HG03342 (cell line): ENCODE data around the gene PRADC1.

Experiments used
- ATAC-seq: cut with Tn5 transposase; IDR thresholded peaks from one replicate; pipeline ENCODE4 v1.9.1; 2021; ENCODE audit warnings: mild to moderate bottlenecking, moderate library complexity; ENCODE audit not compliant: unreplicated experiment

The PRADC1 gene

DNA sequence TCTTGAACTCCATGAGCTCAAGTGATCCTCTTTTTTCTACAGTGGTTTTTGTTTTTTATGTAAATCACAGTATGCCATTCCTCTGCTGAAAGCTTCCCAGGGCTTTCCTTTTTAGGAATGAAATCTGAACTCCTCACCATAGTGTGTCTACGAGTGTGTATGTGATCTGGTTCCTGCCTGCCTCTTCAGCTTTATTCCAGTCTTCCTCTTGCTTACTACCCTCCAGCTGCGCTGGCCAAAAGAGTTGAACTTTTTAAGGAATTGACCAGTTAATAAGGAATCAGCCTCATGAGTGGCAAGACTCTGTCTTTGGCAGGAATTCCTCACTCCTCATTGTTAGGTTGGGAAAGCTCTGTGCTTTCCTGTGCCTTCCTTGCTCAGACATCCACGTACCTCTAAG, 5.1 kb upstream of the PRADC1 start:
- ATAC-seq, result no peak

DNA sequence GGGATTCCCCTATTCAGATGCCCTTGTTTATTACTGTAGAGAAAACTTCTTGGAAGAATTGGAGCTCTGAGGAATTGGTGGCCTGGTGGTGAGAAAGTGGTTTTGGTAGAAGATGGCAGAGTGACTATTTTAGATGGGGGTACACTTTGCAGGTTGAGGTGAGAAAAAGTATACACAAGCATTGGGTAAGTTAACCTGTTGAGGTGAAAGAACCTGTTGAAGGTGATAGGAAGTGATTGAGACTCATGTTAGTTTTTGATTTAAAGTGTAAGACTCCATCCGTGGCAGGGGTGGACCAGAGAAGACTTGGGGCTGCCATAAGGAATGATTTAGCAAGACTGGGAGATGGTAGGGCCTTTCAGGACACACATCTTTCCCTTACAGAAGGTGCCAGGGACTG, 4.1 kb upstream of the PRADC1 start:
- no peak for ATAC-seq

GRCh38 chr2:73235315-73236028, 2.4 kb upstream of the PRADC1 start:
- ATAC-seq, result no peak

GRCh38 chr2:73233932-73234832, 1.1 kb upstream of the PRADC1 start, which contains the start of gene CCT7:
CCT7 (plus strand) TSS chr2:73234308; CDS start chr2:73234379, 71 bp downstream.
- peak; percentile 56 for ATAC-seq

DNA sequence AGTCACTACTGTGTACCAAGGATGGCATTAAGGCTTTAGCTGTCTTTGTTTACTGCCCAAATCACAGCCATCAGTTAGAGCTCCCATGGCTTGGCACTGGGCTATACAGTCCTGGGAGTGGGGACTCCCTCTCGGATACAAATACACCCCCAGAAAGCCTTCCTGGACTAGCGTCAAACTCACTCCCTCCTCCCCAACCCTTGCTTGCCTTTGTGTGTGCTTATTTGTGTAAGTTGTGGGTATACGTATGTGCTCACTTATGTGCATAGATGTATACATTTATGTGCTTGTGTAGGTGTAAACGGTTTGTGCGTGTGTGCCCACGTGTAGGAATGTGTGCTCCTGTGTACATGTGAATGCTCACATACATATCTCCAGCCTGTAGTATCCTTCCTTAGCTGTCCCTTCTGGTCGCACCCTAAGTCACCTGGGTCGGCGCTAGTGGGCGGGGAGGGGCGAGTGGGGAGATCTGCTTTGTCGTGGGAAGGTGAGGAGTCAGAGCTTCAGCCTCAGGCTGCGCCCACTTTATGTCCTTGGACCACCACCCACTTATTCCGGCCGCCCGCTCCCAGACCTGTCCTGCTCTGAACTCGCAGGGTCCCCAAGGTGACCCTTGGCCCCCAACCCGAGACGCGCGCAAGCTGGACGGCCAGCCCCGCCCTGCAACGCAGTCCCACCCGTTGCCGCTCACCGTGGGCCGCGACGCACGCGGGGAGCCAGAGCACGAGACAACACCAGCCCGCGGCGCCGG, 461 bp downstream of the PRADC1 start:
- no peak for ATAC-seq

DNA sequence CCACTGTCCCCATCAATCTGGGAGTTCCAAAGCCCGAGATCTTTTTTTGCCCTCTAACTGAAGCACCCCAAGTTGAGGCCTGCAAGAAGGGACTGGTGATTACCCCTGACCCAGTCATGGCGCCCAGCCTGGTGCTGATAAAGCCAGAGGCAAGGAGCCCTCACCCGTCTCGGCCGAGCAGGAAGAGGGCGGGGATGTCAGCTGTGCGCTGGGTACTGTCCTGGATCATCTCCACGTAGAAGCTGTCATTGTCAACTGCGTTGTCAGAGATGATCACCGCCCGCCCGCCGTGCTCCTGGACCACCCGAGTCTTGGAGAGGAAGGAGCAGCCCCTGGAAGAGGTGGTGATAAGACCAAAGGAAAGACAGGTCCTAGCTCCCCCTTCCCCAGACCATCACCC, 4.4 kb downstream of the PRADC1 start:
- ATAC-seq, result no peak

GRCh38 chr2:73227086-73227485, 6.0 kb downstream of the PRADC1 start:
- ATAC-seq, result no peak

DNA sequence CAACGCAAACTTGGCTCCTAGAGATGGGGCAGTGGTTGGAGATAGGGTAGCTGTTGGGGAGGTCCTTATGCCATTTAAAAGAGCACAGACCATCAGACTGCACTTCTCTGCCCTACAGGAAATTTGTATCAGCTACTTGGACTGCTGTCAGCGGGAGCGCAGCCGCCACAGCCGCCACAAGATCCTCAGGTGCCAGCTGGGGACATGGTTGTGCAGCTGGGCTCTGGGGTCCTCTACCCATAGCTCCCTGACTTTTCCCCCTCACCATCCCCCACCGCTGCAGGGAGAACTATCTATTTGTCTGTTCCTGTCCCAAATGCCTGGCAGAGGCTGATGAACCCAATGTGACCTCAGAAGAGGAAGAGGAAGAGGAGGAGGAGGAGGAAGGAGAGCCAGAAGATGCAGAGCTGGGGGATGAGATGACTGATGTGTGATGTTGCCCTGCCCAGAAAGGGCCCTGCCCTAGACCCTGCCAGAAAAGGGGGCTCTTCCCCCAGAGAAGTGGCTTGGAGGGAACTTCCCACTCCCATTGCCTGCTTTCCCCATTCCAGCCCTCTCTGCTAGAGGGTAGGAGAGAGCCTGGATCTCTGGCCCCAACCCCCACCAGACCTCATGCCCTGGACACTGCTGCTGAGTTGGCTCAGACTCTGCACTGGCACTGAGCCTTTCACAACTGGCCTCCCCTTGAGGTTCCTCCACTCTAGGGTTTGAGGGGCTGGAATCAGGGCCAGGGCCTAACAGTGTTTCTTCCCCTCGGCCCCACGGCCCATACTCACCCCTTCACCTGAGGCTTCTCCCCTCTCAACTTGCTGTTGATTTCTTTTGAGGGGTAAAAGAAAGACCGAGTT, 7.3 kb downstream of the PRADC1 start:
- ATAC-seq, result no peak

- ATAC-seq, result no peak
Measured at GRCh38 chr2:73223821-73224220, 9.2 kb downstream of the PRADC1 start.

DNA sequence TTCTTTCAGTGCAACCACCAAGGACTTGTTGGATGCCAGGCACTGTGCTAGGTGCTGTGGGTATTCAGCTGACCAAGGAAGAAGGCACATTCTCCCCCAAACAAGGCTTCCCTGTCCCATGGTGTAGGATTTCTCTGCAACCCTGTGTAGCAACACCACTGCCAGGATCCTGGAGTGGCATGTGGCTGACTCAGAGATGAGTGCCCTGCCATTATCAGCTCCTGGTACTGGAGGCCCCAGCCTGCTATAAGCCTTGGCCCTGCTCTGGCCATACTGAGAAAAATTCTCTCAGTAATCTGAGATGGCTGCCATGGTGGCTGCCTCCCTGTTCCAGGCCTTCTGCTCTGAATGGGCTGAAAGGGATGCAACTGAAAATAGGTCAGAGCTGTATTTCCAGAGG, 14.7 kb downstream of the PRADC1 start:
- ATAC-seq, result no peak

DNA sequence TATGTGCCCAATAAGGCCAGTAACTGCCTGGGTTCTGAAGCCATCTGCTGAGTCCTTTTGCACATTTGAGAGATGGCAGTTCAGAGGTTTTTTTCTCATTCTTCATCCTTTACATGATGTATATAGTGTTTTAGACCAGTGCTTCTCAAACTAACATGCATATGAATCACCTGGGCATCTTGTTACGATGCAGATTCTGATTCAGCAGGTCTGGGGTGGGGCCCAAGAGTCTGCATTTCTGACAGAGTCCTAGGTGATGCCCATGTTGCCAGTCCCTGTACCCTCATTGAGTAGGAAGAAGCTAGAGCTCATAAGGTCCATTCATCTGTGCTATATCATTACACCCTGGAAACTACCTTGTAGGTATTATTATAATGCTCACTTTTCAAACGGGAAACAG, 15.2 kb downstream of the PRADC1 start:
- ATAC-seq, result no peak

GRCh38 chr2:73217160-73217559, 15.9 kb downstream of the PRADC1 start:
- ATAC-seq, result no peak

DNA sequence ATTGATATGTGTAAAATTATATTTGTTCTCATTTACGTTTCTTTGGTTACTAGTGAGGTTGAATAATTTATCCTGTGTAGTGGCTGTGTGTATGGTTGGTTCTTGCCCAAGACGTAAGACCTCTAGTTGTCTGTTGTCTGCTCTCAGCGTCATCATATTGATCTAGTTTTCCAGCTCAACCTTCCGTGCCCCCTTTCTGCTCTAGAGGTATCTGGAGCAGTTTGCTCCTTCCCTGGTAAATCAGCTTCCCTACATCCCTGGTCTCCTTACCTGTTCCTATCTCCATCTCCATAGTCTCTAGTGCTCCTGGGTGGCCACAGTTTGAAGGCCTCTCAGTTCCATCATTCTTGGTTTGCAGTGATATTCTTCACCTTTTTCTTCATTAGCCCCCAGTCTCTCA, 17.8 kb downstream of the PRADC1 start:
- no peak for ATAC-seq

GRCh38 chr2:73214120-73215035, 18.7 kb downstream of the PRADC1 start, which contains the start of gene SMYD5:
SMYD5 (plus strand) TSS chr2:73214245; CDS start chr2:73214267, 22 bp downstream.
- ATAC-seq, result peak; percentile 90

GRCh38 chr2:73212448-73213176, 20.4 kb downstream of the PRADC1 start:
- peak; percentile 77 for ATAC-seq

GRCh38 chr2:73212098-73212447, 21.0 kb downstream of the PRADC1 start:
- no peak for ATAC-seq

DNA sequence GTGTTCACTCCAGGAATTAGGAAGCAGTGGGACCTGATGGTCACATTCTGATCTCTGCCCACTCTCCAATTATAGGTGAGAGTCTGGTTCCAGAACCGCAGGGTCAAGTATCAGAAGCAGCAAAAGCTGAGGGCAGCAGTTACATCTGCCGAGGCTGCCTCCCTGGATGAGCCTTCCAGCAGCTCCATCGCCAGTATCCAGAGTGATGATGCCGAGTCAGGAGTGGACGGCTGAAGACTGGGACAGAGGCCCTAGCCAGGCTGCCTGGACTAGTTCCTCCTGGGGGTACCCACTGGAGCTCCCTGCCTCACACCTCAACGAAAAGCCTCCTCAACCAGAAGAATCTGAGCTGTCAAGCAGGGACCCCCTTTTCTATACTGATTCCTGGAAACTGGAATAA, 22.3 kb downstream of the PRADC1 start:
- ATAC-seq, result no peak

DNA sequence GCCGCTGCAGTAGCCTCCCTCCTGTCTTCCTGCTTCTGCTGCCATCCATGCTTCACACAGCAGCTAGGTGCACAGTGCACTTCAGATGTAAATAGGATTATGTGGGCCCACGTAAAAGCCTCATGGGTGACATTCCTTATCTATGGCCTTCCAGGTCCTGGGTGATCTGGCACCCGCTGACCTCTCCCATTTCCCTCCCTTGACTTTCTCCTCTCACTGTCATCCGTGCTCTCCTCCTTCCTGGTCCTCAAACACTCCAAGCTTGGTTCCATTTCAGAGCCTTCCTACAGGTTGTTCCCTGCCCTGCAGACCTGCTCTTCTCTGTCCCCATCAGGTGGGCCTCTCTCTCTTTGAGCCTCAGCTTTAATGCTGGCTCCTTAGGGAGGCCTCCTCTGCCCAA, 23.0 kb downstream of the PRADC1 start:
- no peak for ATAC-seq

DNA sequence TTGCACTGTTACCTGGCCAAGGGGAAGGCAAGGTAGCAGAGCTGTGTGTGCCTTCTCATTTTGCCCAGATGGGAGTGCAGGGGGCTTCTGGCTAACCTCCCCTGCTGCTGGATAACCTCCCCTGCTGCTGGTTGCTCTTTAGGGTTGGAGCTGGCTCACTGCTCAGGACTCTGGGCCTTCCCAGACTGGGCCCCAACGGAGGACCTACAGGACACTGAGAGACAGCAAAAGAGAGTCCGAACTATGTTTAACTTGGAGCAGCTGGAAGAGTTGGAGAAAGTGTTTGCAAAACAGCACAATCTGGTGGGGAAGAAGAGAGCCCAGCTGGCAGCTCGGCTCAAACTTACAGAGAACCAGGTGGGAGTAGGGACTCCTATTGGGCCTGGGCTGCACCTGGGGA, 24.8 kb downstream of the PRADC1 start:
- ATAC-seq, result no peak
